Activated CD4-positive, alpha-beta T cell treated with anti-CD3 and anti-CD28 coated beads, Interleukin-2, amount 50 U/mL, for 48 hours (primary cell): ENCODE data around the gene THAP11.

ENCODE experiments used
- DNase-seq, 2 experiments: peaks; one replicate each; pipeline ENCODE4 v3.0.0-alpha.2; 2020

Gene THAP11

GRCh38 chr16:67841816-67842508, at the start of gene THAP11:
Gene THAP11, plus strand, starts transcription at chr16:67842320. Its CDS starts 235 bp downstream, at chr16:67842555.
- peak; percentile 95 to 96 for DNase-seq

- no peak for DNase-seq
Observed at GRCh38 chr16:67796099-67796718, 45.9 kb upstream of the THAP11 start.

GRCh38 chr16:67800338-67800926, 41.7 kb upstream of the THAP11 start:
- no peak for DNase-seq

- DNase-seq, result no peak
Observed at GRCh38 chr16:67801241-67801640, 40.9 kb upstream of the THAP11 start.

GRCh38 chr16:67801883-67802282, 40.2 kb upstream of the THAP11 start:
- DNase-seq, result peak; percentile 23 to 27

GRCh38 chr16:67803894-67804293, 38.2 kb upstream of the THAP11 start:
- DNase-seq, result no peak

GRCh38 chr16:67804853-67805542, 37.1 kb upstream of the THAP11 start:
- DNase-seq, result no peak

- DNase-seq, result peak in 1 of 2 experiments; percentile 11
Observed at GRCh38 chr16:67805718-67806427, 36.2 kb upstream of the THAP11 start.

- peak; percentile 94 to 97 for DNase-seq
Observed at GRCh38 chr16:67806428-67807147, 35.5 kb upstream of the THAP11 start, which contains the start of the genes RANBP10 and TSNAXIP1. Gene RANBP10, minus strand, starts transcription at chr16:67806560. Its CDS starts 24 bp downstream, at chr16:67806536. Gene TSNAXIP1, plus strand, starts transcription at chr16:67806889. Its CDS starts 261 bp downstream, at chr16:67807150.

- no peak for DNase-seq
Observed at GRCh38 chr16:67807148-67807682, 34.9 kb upstream of the THAP11 start.

- no peak for DNase-seq
Observed at GRCh38 chr16:67811899-67812298, 30.2 kb upstream of the THAP11 start.

GRCh38 chr16:67814567-67814966, 27.6 kb upstream of the THAP11 start:
- DNase-seq, result no peak

GRCh38 chr16:67820608-67821259, 21.4 kb upstream of the THAP11 start:
- no peak for DNase-seq

- no peak for DNase-seq
Observed at GRCh38 chr16:67822511-67822910, 19.6 kb upstream of the THAP11 start.

GRCh38 chr16:67825119-67825518, 17.0 kb upstream of the THAP11 start:
- no peak for DNase-seq

- DNase-seq, result no peak
Observed at GRCh38 chr16:67825906-67826305, 16.2 kb upstream of the THAP11 start.

- DNase-seq, result no peak
Observed at GRCh38 chr16:67828651-67829050, 13.5 kb upstream of the THAP11 start.

GRCh38 chr16:67833030-67833414, 9.1 kb upstream of the THAP11 start:
- peak in 1 of 2 experiments; percentile 17 for DNase-seq

GRCh38 chr16:67833415-67834241, 8.5 kb upstream of the THAP11 start:
- DNase-seq, result peak; percentile 95 to 96

GRCh38 chr16:67834242-67834614, 7.9 kb upstream of the THAP11 start:
- peak in 1 of 2 experiments; percentile 10 for DNase-seq
